Measurements from ENCODE around the gene FLVCR2. TPM values are rescaled to one million over a fixed set of nuclear protein-coding genes. Genes with fewer than 3 reads are reported as not detected.

Gene FLVCR2
- total RNA-seq, 1 experiment from 2014 or later, result 3.2 TPM

DNA sequence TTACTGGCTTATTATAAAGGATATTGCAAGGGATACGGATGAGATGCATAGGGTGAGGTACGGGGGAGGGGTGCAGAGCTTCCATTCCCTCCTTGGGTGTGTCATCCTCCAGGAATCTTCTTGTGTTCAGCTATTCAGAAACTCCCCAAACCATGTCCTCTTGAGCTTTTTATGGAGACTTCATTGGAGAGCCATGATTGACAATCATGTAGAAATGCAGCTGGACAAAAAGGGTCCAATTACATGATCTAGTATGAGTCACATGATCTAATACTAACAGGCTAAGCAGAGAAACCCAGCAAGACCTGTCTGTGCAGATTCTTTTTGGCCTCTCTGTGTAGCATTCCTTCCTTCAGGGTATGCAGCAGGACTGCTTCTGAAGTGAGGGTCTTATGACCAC, 23.9 kb upstream of the FLVCR2 start:
- Mint-ChIP-seq H3K27me3 (ENCODE audit: insufficient read depth, unreplicated experiment) (no peaks in the 10 kb centered on the region), H3K27ac (ENCODE audit: low read depth, unreplicated experiment) (peak overlapping the region; percentile 75), H3K9me3 (ENCODE audit: unreplicated experiment) (peaks cover 7% of the 10 kb centered on the region), H3K4me1 (ENCODE audit: insufficient read depth, unreplicated experiment) (peaks cover 40% of the 10 kb centered on the region), H3K36me3 (ENCODE audit: insufficient read depth, unreplicated experiment) (peaks cover 11% of the 10 kb centered on the region), H3K4me3 (ENCODE audit: unreplicated experiment) (no peak overlapping the region)
- intact Hi-C loops (cut with micrococcal nuclease), result no loop called here
- TF ChIP-seq, protein P1, sequence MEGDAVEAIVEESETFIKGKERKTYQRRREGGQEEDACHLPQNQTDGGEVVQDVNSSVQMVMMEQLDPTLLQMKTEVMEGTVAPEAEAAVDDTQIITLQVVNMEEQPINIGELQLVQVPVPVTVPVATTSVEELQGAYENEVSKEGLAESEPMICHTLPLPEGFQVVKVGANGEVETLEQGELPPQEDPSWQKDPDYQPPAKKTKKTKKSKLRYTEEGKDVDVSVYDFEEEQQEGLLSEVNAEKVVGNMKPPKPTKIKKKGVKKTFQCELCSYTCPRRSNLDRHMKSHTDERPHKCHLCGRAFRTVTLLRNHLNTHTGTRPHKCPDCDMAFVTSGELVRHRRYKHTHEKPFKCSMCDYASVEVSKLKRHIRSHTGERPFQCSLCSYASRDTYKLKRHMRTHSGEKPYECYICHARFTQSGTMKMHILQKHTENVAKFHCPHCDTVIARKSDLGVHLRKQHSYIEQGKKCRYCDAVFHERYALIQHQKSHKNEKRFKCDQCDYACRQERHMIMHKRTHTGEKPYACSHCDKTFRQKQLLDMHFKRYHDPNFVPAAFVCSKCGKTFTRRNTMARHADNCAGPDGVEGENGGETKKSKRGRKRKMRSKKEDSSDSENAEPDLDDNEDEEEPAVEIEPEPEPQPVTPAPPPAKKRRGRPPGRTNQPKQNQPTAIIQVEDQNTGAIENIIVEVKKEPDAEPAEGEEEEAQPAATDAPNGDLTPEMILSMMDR (IDR thresholded peaks at IDR 0.05; ENCODE audit: unreplicated experiment), result no peak
- peak; percentile 46 for DNase-seq (ENCODE audit: unreplicated experiment)
- BruUV-seq (replicated peaks), result no TSS peak
- ChIA-PET CTCF (interaction anchor here (0.6 to 0.9 kb wide), 3 partner anchors 23 to 1854 kb away, joined by 3 read pairs; no protein-coding TSS in a partner anchor), POLR2A (interaction anchor here (0.9 to 1.5 kb wide), 2 partner anchors 14 to 428 kb away, joined by 3 read pairs; partner anchors contain the start of gene NEK9)

DNA sequence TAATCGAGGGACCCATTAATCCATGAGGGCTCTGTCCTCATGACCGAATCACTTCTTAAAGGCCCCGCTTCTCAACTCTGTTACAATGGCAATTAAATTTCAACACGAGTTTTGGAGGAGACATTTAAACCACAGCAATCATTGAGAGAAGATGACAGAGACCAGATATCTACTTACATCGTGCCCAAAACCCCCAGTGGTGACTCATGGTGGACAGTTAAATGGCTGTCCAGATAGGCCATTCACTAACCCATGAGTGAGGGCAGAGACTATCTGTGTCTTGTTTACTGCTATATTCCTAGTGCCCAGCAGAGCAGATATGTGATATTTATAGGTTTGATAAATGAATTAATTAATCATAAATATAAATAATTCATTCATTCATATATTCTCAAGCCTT, 20.0 kb upstream of the FLVCR2 start:
- ChIA-PET POLR2A (no interaction called here), CTCF (interaction anchor here (6.1 kb wide), 1 partner anchor 249 kb away, joined by 95 read pairs; no protein-coding TSS in a partner anchor)
- TF ChIP-seq, protein P1 (IDR thresholded peaks at IDR 0.05; ENCODE audit: unreplicated experiment), result no peak
- Mint-ChIP-seq H3K27ac (ENCODE audit: low read depth, unreplicated experiment) (peak overlapping the region; percentile 96), H3K9me3 (ENCODE audit: unreplicated experiment) (peaks cover 7% of the 10 kb centered on the region), H3K27me3 (ENCODE audit: insufficient read depth, unreplicated experiment) (no peaks in the 10 kb centered on the region), H3K4me1 (ENCODE audit: insufficient read depth, unreplicated experiment) (peaks cover 46% of the 10 kb centered on the region), H3K4me3 (ENCODE audit: unreplicated experiment) (no peak overlapping the region), H3K36me3 (ENCODE audit: insufficient read depth, unreplicated experiment) (peaks cover 15% of the 10 kb centered on the region)
- intact Hi-C loops (cut with micrococcal nuclease), result no loop called here
- no TSS peak for BruUV-seq (replicated peaks)
- no peak for DNase-seq (ENCODE audit: unreplicated experiment)

DNA sequence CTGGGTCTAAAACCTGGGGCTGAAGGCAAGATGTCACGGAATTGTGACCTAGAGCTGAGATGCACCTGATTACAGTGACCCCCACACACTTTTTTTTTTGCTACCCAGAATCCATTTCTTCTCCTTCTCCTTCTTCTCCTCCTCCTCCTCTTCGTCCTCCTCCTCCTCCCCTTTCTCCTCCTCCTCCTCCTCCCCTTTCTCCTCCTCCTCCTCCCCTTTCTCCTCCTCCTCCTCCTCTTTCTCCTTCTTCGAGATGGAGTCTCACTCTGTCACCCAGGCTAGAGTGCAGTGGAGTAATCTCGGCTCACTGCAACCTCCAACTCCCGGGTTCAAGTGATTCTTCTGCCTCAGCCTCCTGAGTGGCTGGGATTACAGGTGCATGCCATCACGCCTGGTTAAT, 19.4 kb upstream of the FLVCR2 start:
- DNase-seq (ENCODE audit: unreplicated experiment), result no peak
- peaks cover 7% of the 10 kb centered on the region for H3K9me3 Mint-ChIP-seq (ENCODE audit: unreplicated experiment)
- no peak overlapping the region for H3K4me3 Mint-ChIP-seq (ENCODE audit: unreplicated experiment)
- CTCF ChIA-PET, result interaction anchor here (2.9 to 6.1 kb wide), 3 partner anchors 18 to 250 kb away, joined by 17 to 95 read pairs (median 49); partner anchors contain the start of gene FLVCR2
- POLR2A ChIA-PET, result interaction anchor here (2.3 to 2.7 kb wide), 4 partner anchors 24 to 260 kb away, joined by 8 to 19 read pairs (median 14); no protein-coding TSS in a partner anchor
- TF ChIP-seq, protein P1 (IDR thresholded peaks at IDR 0.05; ENCODE audit: unreplicated experiment), result no peak
- BruUV-seq (replicated peaks), result no TSS peak
- intact Hi-C loops (cut with micrococcal nuclease), result loop anchor here (1.0 kb wide), 1 partner anchor 23 kb away; no protein-coding TSS in a partner anchor
- H3K36me3 Mint-ChIP-seq (ENCODE audit: insufficient read depth, unreplicated experiment), result peaks cover 15% of the 10 kb centered on the region
- peak overlapping the region; percentile 96 for H3K27ac Mint-ChIP-seq (ENCODE audit: low read depth, unreplicated experiment)
- H3K4me1 Mint-ChIP-seq (ENCODE audit: insufficient read depth, unreplicated experiment), result peaks cover 40% of the 10 kb centered on the region
- no peaks in the 10 kb centered on the region for H3K27me3 Mint-ChIP-seq (ENCODE audit: insufficient read depth, unreplicated experiment)

DNA sequence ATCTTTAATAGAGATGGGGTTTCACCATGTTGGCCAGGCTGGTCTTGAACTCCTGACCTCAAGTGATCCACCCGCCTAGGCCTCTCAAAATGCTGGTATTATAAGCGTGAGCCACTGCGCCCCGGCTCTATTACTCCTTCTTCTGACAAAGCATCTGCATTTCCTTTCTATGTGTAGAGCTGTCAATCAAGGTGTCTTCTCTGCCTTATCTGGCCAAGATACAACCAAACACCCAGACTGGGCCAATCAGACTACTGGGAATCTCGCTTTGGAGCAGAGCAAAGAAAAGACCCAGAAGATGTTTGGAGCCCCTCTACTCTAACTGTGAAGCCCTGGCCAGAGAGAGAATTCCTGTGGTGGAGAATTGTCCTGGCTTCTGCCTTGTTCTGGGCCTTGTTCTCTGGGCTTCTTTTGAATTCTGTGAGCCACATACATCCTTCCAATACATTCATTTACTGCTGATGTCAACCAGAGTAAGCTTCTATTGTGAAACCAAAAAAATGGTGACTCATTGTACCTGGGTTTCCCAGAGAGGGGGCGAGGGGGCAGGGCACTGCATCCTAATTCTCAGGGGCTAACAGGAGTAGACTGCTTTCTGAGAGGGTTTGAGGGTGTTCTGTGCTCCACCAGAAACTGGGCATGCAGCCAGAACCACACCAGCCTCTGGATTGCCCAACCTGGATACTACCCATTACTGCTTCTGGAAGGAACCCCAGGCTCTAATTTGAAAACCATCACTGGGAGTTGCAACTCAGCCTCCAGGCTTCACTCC, 18.8 kb upstream of the FLVCR2 start:
- intact Hi-C loops (cut with micrococcal nuclease), result loop anchor here (1.0 to 2.0 kb wide), 3 partner anchors 23 to 427 kb away; no protein-coding TSS in a partner anchor
- POLR2A ChIA-PET, result interaction anchor here (0.6 to 2.8 kb wide), 16 partner anchors 17 to 434 kb away, joined by 3 to 19 read pairs (median 7); partner anchors contain the start of gene NEK9

More for the DNA sequence above, 18.8 kb upstream of the FLVCR2 start:
- Mint-ChIP-seq H3K9me3 (ENCODE audit: unreplicated experiment) (peaks cover 7% of the 10 kb centered on the region), H3K27ac (ENCODE audit: low read depth, unreplicated experiment) (peak overlapping the region; percentile 96), H3K36me3 (ENCODE audit: insufficient read depth, unreplicated experiment) (peaks cover 15% of the 10 kb centered on the region), H3K27me3 (ENCODE audit: insufficient read depth, unreplicated experiment) (no peaks in the 10 kb centered on the region), H3K4me1 (ENCODE audit: insufficient read depth, unreplicated experiment) (peaks cover 34% of the 10 kb centered on the region), H3K4me3 (ENCODE audit: unreplicated experiment) (peak overlapping the region; percentile 41)
- TF ChIP-seq, protein P1 (IDR thresholded peaks at IDR 0.05; ENCODE audit: unreplicated experiment), result no peak
- CTCF ChIA-PET, result interaction anchor here (0.6 to 6.1 kb wide), 17 partner anchors 11 to 425 kb away, joined by 3 to 95 read pairs (median 6); partner anchors contain the start of genes FLVCR2 and JDP2
- BruUV-seq (replicated peaks), result TSS peak; percentile 92
- DNase-seq (ENCODE audit: unreplicated experiment), result peak; percentile 99

Data from MCF 10A (cell line).